Urinary bladder (tissue), 4 donors: Measurements from ENCODE around the gene OR9Q1. TPM values are rescaled to one million over a fixed set of nuclear protein-coding genes. Genes with fewer than 3 reads are reported as not detected.

Experiments used
- DNase-seq: peaks from one replicate; pipeline ENCODE4 v3.0.0-alpha.2; 2015; ENCODE audit errors: extremely low spot score
- H3K27ac ChIP-seq: one replicate; pipeline ENCODE4 v1.5.1; 2013; ENCODE audit warnings: low read depth, mild to moderate bottlenecking, moderate library complexity
- H3K36me3 ChIP-seq: one replicate; pipeline ENCODE4 v1.6.1; 2013; ENCODE audit warnings: mild to moderate bottlenecking, moderate library complexity; ENCODE audit not compliant: insufficient read depth
- H3K4me1 ChIP-seq: one replicate; pipeline ENCODE4 v1.6.1; 2013; ENCODE audit warnings: mild to moderate bottlenecking, moderate library complexity; ENCODE audit not compliant: insufficient read depth
- H3K4me3 ChIP-seq: one replicate; pipeline ENCODE4 v1.5.1; 2013; ENCODE audit warnings: low read depth, low read length
- WGBS: extraction: QIAGEN DNeasy Blood & Tissue Kit; methylation state at CpG from one replicate; pipeline ENCODE4 v1.1.7; 2013; 5-methylcytosine and 5-hydroxymethylcytosine counted together
- polyA plus RNA-seq: library from polyadenylated mRNA; stranded (reverse); fragments of 200-250 nt; gene quantifications from one replicate; pipeline ENCODE4 v1.2.3, GENCODE V29; 2013
- total RNA-seq: library from RNA; depleted of rRNA; stranded (reverse); fragments of >200 nt; gene quantifications from one replicate; pipeline ENCODE4 v1.2.3, GENCODE V29; 2014
- donor health status: healthy with polysubstance abuse.
- donor health status: healthy.

OR9Q1 gene
- total and polyA plus RNA-seq, 2 donors: not detected

GRCh38 chr11:58055806-58056401, 32.2 kb downstream of the OR9Q1 start:
- no peaks in the 10 kb centered on the region for H3K4me1 ChIP-seq
- 91% methylated on average over 1 of the region's 1 CpG for WGBS
- no peaks in the 10 kb centered on the region for H3K36me3 ChIP-seq
- no peak overlapping the region for H3K27ac ChIP-seq
- H3K4me3 ChIP-seq: no peak overlapping the region
- no peak for DNase-seq

- Histone ChIP-seq H3K4me3 (no peak overlapping the region), H3K4me1 (no peaks in the 10 kb centered on the region), H3K27ac (no peak overlapping the region), H3K36me3 (no peaks in the 10 kb centered on the region)
- no peak for DNase-seq
- 77% methylated on average over 3 of the region's 3 CpGs for WGBS
Measured at GRCh38 chr11:58057481-58057880, 33.8 kb downstream of the OR9Q1 start.

GRCh38 chr11:58058276-58059006, 34.8 kb downstream of the OR9Q1 start:
- no peak for DNase-seq
- Histone ChIP-seq H3K36me3 (no peaks in the 10 kb centered on the region), H3K4me1 (no peaks in the 10 kb centered on the region), H3K4me3 (no peak overlapping the region), H3K27ac (no peak overlapping the region)
- WGBS: 66% methylated on average over 13 of the region's 13 CpGs

GRCh38 chr11:58059007-58059350, 35.3 kb downstream of the OR9Q1 start:
- DNase-seq: peak; percentile 15
- Histone ChIP-seq H3K4me1 (no peaks in the 10 kb centered on the region), H3K36me3 (no peaks in the 10 kb centered on the region), H3K4me3 (no peak overlapping the region), H3K27ac (no peak overlapping the region)
- WGBS: 17% methylated on average over 4 of the region's 4 CpGs

GRCh38 chr11:58060535-58060934, 36.9 kb downstream of the OR9Q1 start:
- Histone ChIP-seq H3K4me3 (no peak overlapping the region), H3K36me3 (no peaks in the 10 kb centered on the region), H3K27ac (no peak overlapping the region), H3K4me1 (no peaks in the 10 kb centered on the region)
- 78% methylated on average over 3 of the region's 3 CpGs for WGBS
- no peak for DNase-seq

- H3K27ac ChIP-seq: no peak overlapping the region
- 68% methylated on average over 6 of the region's 6 CpGs for WGBS
- DNase-seq: no peak
Measured at GRCh38 chr11:58060939-58061672, 37.4 kb downstream of the OR9Q1 start.

GRCh38 chr11:58061813-58062212, 38.1 kb downstream of the OR9Q1 start:
- no peak for DNase-seq
- H3K4me1 ChIP-seq: no peaks in the 10 kb centered on the region
- no peak overlapping the region for H3K27ac ChIP-seq
- H3K36me3 ChIP-seq: no peaks in the 10 kb centered on the region
- no peak overlapping the region for H3K4me3 ChIP-seq
- WGBS: 70% methylated on average over 6 of the region's 6 CpGs

More at GRCh38 chr11:58060939-58061672, 37.4 kb downstream of the OR9Q1 start:
- H3K36me3 ChIP-seq: no peaks in the 10 kb centered on the region
- H3K4me3 ChIP-seq: no peak overlapping the region
- no peaks in the 10 kb centered on the region for H3K4me1 ChIP-seq

- H3K36me3 ChIP-seq: no peaks in the 10 kb centered on the region
- no peak for DNase-seq
- 59% methylated on average over 5 of the region's 5 CpGs for WGBS
- no peaks in the 10 kb centered on the region for H3K4me1 ChIP-seq
- H3K27ac ChIP-seq: no peak overlapping the region
- no peak overlapping the region for H3K4me3 ChIP-seq
Measured at GRCh38 chr11:58067685-58068084, 44.0 kb downstream of the OR9Q1 start.

GRCh38 chr11:58068655-58069054, 45.0 kb downstream of the OR9Q1 start:
- DNase-seq: no peak
- Histone ChIP-seq H3K4me3 (no peak overlapping the region), H3K4me1 (no peaks in the 10 kb centered on the region), H3K27ac (no peak overlapping the region), H3K36me3 (no peaks in the 10 kb centered on the region)
- 92% methylated on average over 6 of the region's 6 CpGs for WGBS

- Histone ChIP-seq H3K4me1 (no peaks in the 10 kb centered on the region), H3K36me3 (no peaks in the 10 kb centered on the region), H3K27ac (no peak overlapping the region), H3K4me3 (no peak overlapping the region)
- WGBS: 85% methylated on average over 1 of the region's 1 CpG
- DNase-seq: no peak
Measured at GRCh38 chr11:58070585-58070984, 46.9 kb downstream of the OR9Q1 start.

- no peak overlapping the region for H3K4me3 ChIP-seq
- H3K36me3 ChIP-seq: no peaks in the 10 kb centered on the region
- H3K27ac ChIP-seq: no peak overlapping the region
- H3K4me1 ChIP-seq: no peaks in the 10 kb centered on the region
- WGBS: 31% methylated on average over 2 of the region's 2 CpGs
- DNase-seq: no peak
Measured at GRCh38 chr11:58075781-58076180, 52.1 kb downstream of the OR9Q1 start.

- Histone ChIP-seq H3K4me3 (no peak overlapping the region), H3K4me1 (no peaks in the 10 kb centered on the region), H3K27ac (no peak overlapping the region), H3K36me3 (no peaks in the 10 kb centered on the region)
- no peak for DNase-seq
- 57% methylated on average over 2 of the region's 2 CpGs for WGBS
Measured at GRCh38 chr11:58086528-58086927, 62.8 kb downstream of the OR9Q1 start.

GRCh38 chr11:58097437-58097836, 73.8 kb downstream of the OR9Q1 start:
- no peaks in the 10 kb centered on the region for H3K4me1 ChIP-seq
- DNase-seq: no peak
- 82% methylated on average over 2 of the region's 2 CpGs for WGBS
- H3K27ac ChIP-seq: no peak overlapping the region
- no peaks in the 10 kb centered on the region for H3K36me3 ChIP-seq
- no peak overlapping the region for H3K4me3 ChIP-seq

- no peak for DNase-seq
- Histone ChIP-seq H3K36me3 (no peaks in the 10 kb centered on the region), H3K27ac (no peak overlapping the region), H3K4me3 (no peak overlapping the region), H3K4me1 (no peaks in the 10 kb centered on the region)
- 48% methylated on average over 1 of the region's 1 CpG for WGBS
Measured at GRCh38 chr11:58121096-58121495, 97.4 kb downstream of the OR9Q1 start.
